CD14-positive monocyte (primary cell): Measurements from ENCODE around the gene ZNF592. TPM values are rescaled to one million over a fixed set of nuclear protein-coding genes. Genes with fewer than 3 reads are reported as not detected.
A peak's percentile ranks its signal among the peaks of the same experiment; 100 is the strongest.

Source experiments
- DNase-seq, 3 donors: peaks; one replicate each; pipeline ENCODE4 v3.0.0-alpha.2; 2011 to 2022
- H2AFZ ChIP-seq: 2 replicates; pipeline ENCODE4 v1.6.0; 2012; ENCODE audit warnings: mild to moderate bottlenecking, low read depth, low read length, inconsistent platforms; ENCODE audit not compliant: insufficient read depth, poor library complexity, severe bottlenecking
- H3K27ac ChIP-seq, 2 donors: 1 replicate in 1 of 2; 2 replicates in 1 of 2; pipeline ENCODE4 v1.5.1; 2012 to 2013; ENCODE audit warnings: low read length in 2 of 2, control low read depth in 1 of 2, inconsistent platforms in 1 of 2, low read depth in 1 of 2, mild to moderate bottlenecking in 1 of 2
- H3K27me3 ChIP-seq, 2 donors: one replicate each; pipeline versions ENCODE4 v1.6.0 to v1.6.1; 2011 to 2013; ENCODE audit warnings: low read length in 2 of 2; ENCODE audit not compliant: control insufficient read depth in 2 of 2, insufficient read depth in 2 of 2
- H3K36me3 ChIP-seq, 2 donors: replicated peaks in 1 of 2; 1 replicate in 1 of 2; 2 replicates in 1 of 2; pipeline versions ENCODE4 v1.5.1 to v1.6.1; 2012 to 2013; ENCODE audit warnings: low read length in 2 of 2, control low read depth in 1 of 2, inconsistent platforms in 1 of 2, mild to moderate bottlenecking in 1 of 2; ENCODE audit not compliant: insufficient read depth in 2 of 2, control insufficient read depth in 1 of 2
- H3K4me1 ChIP-seq, 2 donors: 1 replicate in 1 of 2; 2 replicates in 1 of 2; pipeline versions ENCODE4 v1.5.1 to v1.6.1; 2012 to 2013; ENCODE audit warnings: low read length in 2 of 2, control low read depth in 1 of 2, inconsistent platforms in 1 of 2, mild to moderate bottlenecking in 1 of 2, moderate library complexity in 1 of 2; ENCODE audit not compliant: insufficient read depth in 2 of 2, control insufficient read depth in 1 of 2
- H3K4me2 ChIP-seq: replicated peaks from 2 replicates; pipeline ENCODE3; 2012; ENCODE audit warnings: low read length, moderate library complexity, mild to moderate bottlenecking; ENCODE audit not compliant: poor library complexity, severe bottlenecking; ENCODE audit errors: extremely low read depth
- H3K4me3 ChIP-seq, 3 experiments: fragments of 200-600 bp in 1 of 3; sonication (generic) in 1 of 3; replicated peaks in 1 of 3; 1 replicate in 2 of 3; 2 replicates in 1 of 3; pipeline ENCODE4 v1.5.1; 2011 to 2013; ENCODE audit warnings: low read length in 3 of 3, mild to moderate bottlenecking in 3 of 3, control low read depth in 2 of 3, low read depth in 2 of 3, inconsistent platforms in 1 of 3, moderate library complexity in 1 of 3
- H3K79me2 ChIP-seq: 2 replicates; pipeline ENCODE4 v1.6.0; 2012; ENCODE audit warnings: mild to moderate bottlenecking, control low read depth, inconsistent platforms, low read length, moderate library complexity; ENCODE audit not compliant: insufficient read depth
- H3K9ac ChIP-seq: 2 replicates; pipeline ENCODE4 v1.6.0; 2017; ENCODE audit warnings: low read length, mild to moderate bottlenecking; ENCODE audit not compliant: insufficient read depth, poor library complexity, severe bottlenecking
- H3K9me3 ChIP-seq, 2 donors: replicated peaks in 1 of 2; 1 replicate in 1 of 2; 2 replicates in 1 of 2; pipeline versions ENCODE4 v1.5.1 to v1.6.1; 2012 to 2013; ENCODE audit warnings: low read length in 2 of 2, control low read depth in 1 of 2; ENCODE audit not compliant: control insufficient read depth in 1 of 2, insufficient read depth in 1 of 2
- H4K20me1 ChIP-seq: 2 replicates; pipeline ENCODE4 v1.6.0; 2012; ENCODE audit warnings: mild to moderate bottlenecking, low read length, control low read depth, moderate library complexity; ENCODE audit not compliant: insufficient read depth
- H3K27ac Mint-ChIP-seq, 7 donors: one replicate each; pipeline ENCODE4 v1.8.0; 2020; ENCODE audit warnings: mild to moderate bottlenecking in 7 of 7, mixed read lengths in 7 of 7, moderate library complexity in 6 of 7, inconsistent platforms in 2 of 7
- H3K27me3 Mint-ChIP-seq, 3 donors: one replicate each; pipeline ENCODE4 v1.8.0; 2021 to 2022; ENCODE audit warnings: low read depth in 3 of 3, mild to moderate bottlenecking in 3 of 3, mixed read lengths in 3 of 3, moderate library complexity in 3 of 3, inconsistent platforms in 1 of 3
- H3K36me3 Mint-ChIP-seq, 2 donors: one replicate each; pipeline ENCODE4 v1.8.0; 2020; ENCODE audit warnings: mixed read lengths in 2 of 2, inconsistent platforms in 1 of 2, mild to moderate bottlenecking in 1 of 2
- H3K4me1 Mint-ChIP-seq: one replicate; pipeline ENCODE4 v1.8.0; 2020; ENCODE audit warnings: mild to moderate bottlenecking, mixed read lengths
- H3K4me3 Mint-ChIP-seq, 2 donors: one replicate each; pipeline ENCODE4 v1.8.0; 2020; ENCODE audit warnings: mild to moderate bottlenecking in 2 of 2, mixed read lengths in 2 of 2, moderate library complexity in 1 of 2
- H3K9me3 Mint-ChIP-seq, 7 donors: one replicate each; pipeline ENCODE4 v1.8.0; 2020 to 2022; ENCODE audit warnings: mixed read lengths in 7 of 7, mild to moderate bottlenecking in 6 of 7, moderate library complexity in 6 of 7, inconsistent platforms in 2 of 7
- CTCF ChIP-seq: fragments of 200-600 bp; IDR thresholded peaks from one replicate; pipeline ENCODE4 v1.8.0; 2022; ENCODE audit warnings: antibody characterized with exemption, mild to moderate bottlenecking
- WGBS: methylation state at CpG from one replicate; pipeline ENCODE4 v1.1.5; 2013; ENCODE audit warnings: missing lambda C conversion rate; ENCODE audit not compliant: insufficient coverage; 5-methylcytosine and 5-hydroxymethylcytosine counted together
- intact Hi-C, 2 donors: fragments of 100-400 bp; cut with micrococcal nuclease; formaldehyde crosslinking; loops; one replicate each; pipeline versions ENCODE4 v1.15.0 to v1.15.1; 2023
- polyA plus RNA-seq, 3 donors: library from polyadenylated mRNA; depleted of rRNA in 1 of 3; unstranded in 2 of 3; stranded (reverse) in 1 of 3; fragments of 300-500 nt in 2 of 3; fragments of >200 nt in 1 of 3; fragmentation: Illumina TruSeq in 2 of 3; gene quantifications; 1 replicate in 2 of 3; 2 replicates in 1 of 3; pipeline ENCODE4 v1.2.3, GENCODE V29; 2012 to 2021

Gene ZNF592
- polyA plus RNA-seq, 3 donors = 2.8 to 43.6 (median 5.0) TPM

DNA sequence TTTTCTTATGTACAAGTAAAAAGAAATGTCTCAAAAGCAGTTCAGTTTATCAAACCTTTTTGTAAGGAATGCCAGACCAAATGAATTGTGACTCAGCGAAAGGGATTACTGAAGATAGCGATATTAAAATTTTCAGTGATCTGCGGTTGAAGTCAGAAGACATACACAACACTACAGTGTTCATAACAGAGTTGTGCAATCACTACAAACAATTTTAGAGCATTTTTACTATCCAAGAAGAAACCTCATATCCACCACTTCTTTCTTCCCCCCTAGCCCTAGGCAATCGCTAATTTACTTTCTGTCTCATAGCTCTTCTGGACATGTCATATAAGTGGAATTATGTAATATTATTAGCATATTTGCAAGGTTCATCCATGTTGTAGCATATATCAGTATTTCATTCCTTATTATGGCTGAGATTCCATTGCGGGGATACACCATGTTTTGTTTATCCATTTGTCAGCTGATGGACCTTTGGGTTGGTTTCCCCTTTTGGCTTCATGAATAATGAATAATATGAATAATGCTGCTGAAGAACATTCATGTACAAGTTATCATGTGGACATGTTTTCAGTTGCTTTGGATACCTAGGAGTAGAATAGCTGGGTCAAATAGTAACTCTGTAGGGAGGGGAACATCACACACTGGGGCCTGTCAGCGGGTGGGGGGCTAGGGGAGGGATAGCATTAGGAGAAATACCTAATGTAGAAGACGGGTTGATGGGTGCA is 45.2 kb downstream of the ZNF592 start:
- H3K4me2 ChIP-seq = no peak overlapping the region
- Mint-ChIP-seq H3K27ac (peak overlapping the region in 1 of 7 donors; percentile 6), H3K36me3 (peaks cover 70 to 83% of the 10 kb centered on the region in 2 donors), H3K4me3 (no peak overlapping the region), H3K4me1 (peaks cover under 1% of the 10 kb centered on the region), H3K27me3 (peaks cover 0 to 2% (median 0%) of the 10 kb centered on the region in 3 donors), H3K9me3 (no peaks in the 10 kb centered on the region)
- peaks cover 96% of the 10 kb centered on the region for H4K20me1 ChIP-seq
- H2AFZ ChIP-seq = no peak overlapping the region
- H3K27me3 ChIP-seq = no peaks in the 10 kb centered on the region
- no peaks in the 10 kb centered on the region for H3K9me3 ChIP-seq
- peaks cover 85% of the 10 kb centered on the region for H3K79me2 ChIP-seq
- intact Hi-C loops = no loop called here
- H3K9ac ChIP-seq = no peak overlapping the region
- no peak overlapping the region for H3K4me3 ChIP-seq
- WGBS = no CpG with 5 or more reads among the region's 7 CpGs
- peaks cover 74 to 94% of the 10 kb centered on the region in 2 donors for H3K36me3 ChIP-seq
- no peak for DNase-seq
- H3K4me1 ChIP-seq = no peaks in the 10 kb centered on the region
- peak overlapping the region in 1 of 2 donors; percentile 2 for H3K27ac ChIP-seq
- TF ChIP-seq CTCF = no peak

- WGBS = no CpG with 5 or more reads among the region's 4 CpGs
- intact Hi-C loops = no loop called here
Observed at GRCh38 chr15:84794162-84794547, 45.8 kb downstream of the ZNF592 start.

More at GRCh38 chr15:84794162-84794547, 45.8 kb downstream of the ZNF592 start:
- no peaks in the 10 kb centered on the region for H3K4me1 ChIP-seq
- Mint-ChIP-seq H3K27ac (peak overlapping the region in 3 of 7 donors; percentile 8 to 57 (median 10)), H3K4me1 (no peaks in the 10 kb centered on the region), H3K27me3 (peaks cover 0 to 2% (median 0%) of the 10 kb centered on the region in 3 donors), H3K4me3 (no peak overlapping the region), H3K9me3 (no peaks in the 10 kb centered on the region), H3K36me3 (peaks cover 74 to 85% of the 10 kb centered on the region in 2 donors)
- no peak overlapping the region for H3K9ac ChIP-seq
- no peak for DNase-seq
- H3K4me3 ChIP-seq = no peak overlapping the region
- no peak overlapping the region for H2AFZ ChIP-seq
- TF ChIP-seq CTCF = no peak
- peaks cover 96% of the 10 kb centered on the region for H4K20me1 ChIP-seq
- no peak overlapping the region for H3K4me2 ChIP-seq
- H3K36me3 ChIP-seq = peaks cover 79 to 94% of the 10 kb centered on the region in 2 donors
- H3K27ac ChIP-seq = peak overlapping the region in 1 of 2 donors; percentile 20
- H3K79me2 ChIP-seq = peaks cover 80% of the 10 kb centered on the region
- H3K27me3 ChIP-seq = no peaks in the 10 kb centered on the region
- no peaks in the 10 kb centered on the region for H3K9me3 ChIP-seq
